ENCODE measurements around the gene FLII. TPM values are rescaled to one million over a fixed set of nuclear protein-coding genes. Genes with fewer than 3 reads are reported as not detected.

FLII gene
- total RNA-seq, 1 donor from 2014 or later, result 355 TPM

GRCh38 chr17:18253187-18253884 is 5.2 kb downstream of the FLII start:
- Mint-ChIP-seq H3K4me1 (ENCODE audit: unreplicated experiment) (peaks cover 10% of the 10 kb centered on the region), H3K4me3 (ENCODE audit: unreplicated experiment) (peak overlapping the region; percentile 37), H3K36me3 (ENCODE audit: low read depth, unreplicated experiment) (peaks cover 29% of the 10 kb centered on the region), H3K27ac (ENCODE audit: unreplicated experiment) (no peak overlapping the region), H3K9me3 (ENCODE audit: unreplicated experiment) (no peaks in the 10 kb centered on the region), H3K27me3 (ENCODE audit: unreplicated experiment) (peaks cover 6% of the 10 kb centered on the region)
- no peak for TF ChIP-seq CTCF (IDR thresholded peaks at IDR 0.05; ENCODE audit: unreplicated experiment)
- no peak for DNase-seq (ENCODE audit: low spot score)

- H3K4me3 Mint-ChIP-seq (ENCODE audit: unreplicated experiment), result no peak overlapping the region
- H3K27me3 Mint-ChIP-seq (ENCODE audit: unreplicated experiment), result peaks cover 10% of the 10 kb centered on the region
- DNase-seq (ENCODE audit: low spot score), result no peak
- H3K9me3 Mint-ChIP-seq (ENCODE audit: unreplicated experiment), result no peaks in the 10 kb centered on the region
- no peak for TF ChIP-seq CTCF (IDR thresholded peaks at IDR 0.05; ENCODE audit: unreplicated experiment)
- no peak overlapping the region for H3K27ac Mint-ChIP-seq (ENCODE audit: unreplicated experiment)
- peaks cover 34% of the 10 kb centered on the region for H3K36me3 Mint-ChIP-seq (ENCODE audit: low read depth, unreplicated experiment)
- H3K4me1 Mint-ChIP-seq (ENCODE audit: unreplicated experiment), result peaks cover 11% of the 10 kb centered on the region
These were observed 6.4 kb downstream of the FLII start for GRCh38 chr17:18252160-18252559.

- peaks cover 34% of the 10 kb centered on the region for H3K36me3 Mint-ChIP-seq (ENCODE audit: low read depth, unreplicated experiment)
- DNase-seq (ENCODE audit: low spot score), result no peak
- no peaks in the 10 kb centered on the region for H3K9me3 Mint-ChIP-seq (ENCODE audit: unreplicated experiment)
- H3K4me3 Mint-ChIP-seq (ENCODE audit: unreplicated experiment), result no peak overlapping the region
- peaks cover 8% of the 10 kb centered on the region for H3K27me3 Mint-ChIP-seq (ENCODE audit: unreplicated experiment)
- peaks cover 9% of the 10 kb centered on the region for H3K4me1 Mint-ChIP-seq (ENCODE audit: unreplicated experiment)
- TF ChIP-seq CTCF (IDR thresholded peaks at IDR 0.05; ENCODE audit: unreplicated experiment), result no peak
- no peak overlapping the region for H3K27ac Mint-ChIP-seq (ENCODE audit: unreplicated experiment)
These were observed 7.3 kb downstream of the FLII start for GRCh38 chr17:18251204-18251603.

GRCh38 chr17:18250708-18251107 is 7.8 kb downstream of the FLII start:
- TF ChIP-seq CTCF (IDR thresholded peaks at IDR 0.05; ENCODE audit: unreplicated experiment), result no peak
- Mint-ChIP-seq H3K4me1 (ENCODE audit: unreplicated experiment) (peaks cover 9% of the 10 kb centered on the region), H3K9me3 (ENCODE audit: unreplicated experiment) (no peaks in the 10 kb centered on the region), H3K27me3 (ENCODE audit: unreplicated experiment) (peaks cover 8% of the 10 kb centered on the region), H3K36me3 (ENCODE audit: low read depth, unreplicated experiment) (peaks cover 34% of the 10 kb centered on the region), H3K4me3 (ENCODE audit: unreplicated experiment) (peak overlapping the region; percentile 74), H3K27ac (ENCODE audit: unreplicated experiment) (no peak overlapping the region)
- no peak for DNase-seq (ENCODE audit: low spot score)

- TF ChIP-seq CTCF (IDR thresholded peaks at IDR 0.05; ENCODE audit: unreplicated experiment), result no peak
- Mint-ChIP-seq H3K4me3 (ENCODE audit: unreplicated experiment) (peak overlapping the region; percentile 74), H3K36me3 (ENCODE audit: low read depth, unreplicated experiment) (peaks cover 38% of the 10 kb centered on the region), H3K27me3 (ENCODE audit: unreplicated experiment) (peaks cover 10% of the 10 kb centered on the region), H3K9me3 (ENCODE audit: unreplicated experiment) (no peaks in the 10 kb centered on the region), H3K27ac (ENCODE audit: unreplicated experiment) (no peak overlapping the region), H3K4me1 (ENCODE audit: unreplicated experiment) (peaks cover 9% of the 10 kb centered on the region)
- DNase-seq (ENCODE audit: low spot score), result no peak
These were observed 8.3 kb downstream of the FLII start for GRCh38 chr17:18250259-18250658.

All from endothelial cell (in vitro differentiated cells).